Testis (tissue), 3 donors: Measurements from ENCODE around the gene ALDOB. TPM values are rescaled to one million over a fixed set of nuclear protein-coding genes. Genes with fewer than 3 reads are reported as not detected.

Experiments used
- DNase-seq: peaks from one replicate; pipeline ENCODE4 v3.0.0-alpha.2; 2019
- H3K27ac ChIP-seq, 2 donors: fragments of 200-600 bp; sonication (generic); one replicate each; pipeline ENCODE4 v1.5.1; 2019
- H3K27me3 ChIP-seq: fragments of 200-600 bp; sonication (generic); one replicate; pipeline ENCODE4 v1.5.1; 2019
- H3K36me3 ChIP-seq: fragments of 200-600 bp; sonication (generic); one replicate; pipeline ENCODE4 v1.5.1; 2017; ENCODE audit warnings: low read depth; ENCODE audit errors: missing control alignments
- H3K4me1 ChIP-seq: fragments of 200-600 bp; sonication (generic); one replicate; pipeline ENCODE4 v1.5.1; 2019
- H3K4me3 ChIP-seq, 2 donors: fragments of 200-600 bp; sonication (generic); one replicate each; pipeline ENCODE4 v1.5.1; 2017 to 2019
- H3K9me3 ChIP-seq: fragments of 200-600 bp; sonication (generic); one replicate; pipeline ENCODE4 v1.5.1; 2017
- CTCF ChIP-seq, 3 experiments: fragments of 450-650 bp in 2 of 3; fragments of 200-600 bp in 1 of 3; sonication (generic) in 1 of 3; IDR thresholded peaks; one replicate each; pipeline ENCODE4 v1.5.1; 2016 to 2019; ENCODE audit warnings: antibody characterized with exemption in 3 of 3, mild to moderate bottlenecking in 2 of 3, moderate library complexity in 1 of 3
- POLR2A ChIP-seq: fragments of 450-650 bp; IDR thresholded peaks from one replicate; pipeline ENCODE4 v1.6.1; 2017; ENCODE audit warnings: antibody characterized with exemption, mild to moderate bottlenecking, moderate library complexity
- WGBS, 2 donors: methylation state at CpG; one replicate each; pipeline ENCODE4 v1.1.5; 2018; 5-methylcytosine and 5-hydroxymethylcytosine counted together
- intact Hi-C: fragments of 100-400 bp; cut with DNase I; formaldehyde crosslinking; loops from one replicate; pipeline ENCODE4 v1.15.1; 2023; ENCODE audit warnings: low total_unique reads
- polyA plus RNA-seq: library from polyadenylated mRNA; stranded (reverse); fragments of 350-450 nt; fragmentation: Illumina TruSeq; extraction: RNeasy Lipid Tissue Mini Kit (QIAGEN cat#74804); gene quantifications from one replicate; pipeline ENCODE4 v1.2.3, GENCODE V29; 2014; ENCODE audit warnings: low read depth, low replicate concordance; ENCODE audit not compliant: insufficient read depth
- total RNA-seq, 2 donors: library from RNA; depleted of rRNA; stranded (reverse); fragments of >200 nt; gene quantifications; one replicate each; pipeline ENCODE4 v1.2.3, GENCODE V29; 2016

The ALDOB gene
- total and polyA plus RNA-seq, 3 donors from 2014 or later, result 0.79 to 1.9 TPM; not detected in 1

- intact Hi-C loops, result loop anchor here (5.0 kb wide), 1 partner anchor 129 kb away; the partner anchor contains the start of gene RNF20
These were observed 31.9 kb downstream of the ALDOB start for GRCh38 chr9:101403516-101404285.

GRCh38 chr9:101400120-101400519 lies 35.5 kb downstream of the ALDOB start:
- TF ChIP-seq CTCF (IDR thresholded peaks at IDR 0.05) (no peak), POLR2A (no peak)
- Histone ChIP-seq H3K27me3 (no peaks in the 10 kb centered on the region), H3K4me1 (peaks cover 13% of the 10 kb centered on the region), H3K9me3 (no peaks in the 10 kb centered on the region), H3K36me3 (peaks cover 4% of the 10 kb centered on the region), H3K27ac (peak overlapping the region; percentile 94 to 95), H3K4me3 (peak overlapping the region; percentile 78)
- intact Hi-C loops, result loop anchor here (5.0 kb wide), 1 partner anchor 132 kb away; the partner anchor contains the start of gene RNF20
- 4 to 7% methylated on average over 5 of the region's 5 CpGs for WGBS, 2 donors
- DNase-seq, result peak; percentile 84

More at GRCh38 chr9:101403516-101404285, 31.9 kb downstream of the ALDOB start:
- H3K27me3 ChIP-seq, result no peaks in the 10 kb centered on the region
- no peaks in the 10 kb centered on the region for H3K9me3 ChIP-seq
- H3K4me3 ChIP-seq, result no peak overlapping the region
- 91% methylated on average over 9 of the region's 9 CpGs for WGBS, 2 donors
- peaks cover 4% of the 10 kb centered on the region for H3K36me3 ChIP-seq
- no peak overlapping the region for H3K27ac ChIP-seq
- DNase-seq, result no peak
- TF ChIP-seq POLR2A, result no peak
- no peak for TF ChIP-seq CTCF (IDR thresholded peaks at IDR 0.05)
- peaks cover 9% of the 10 kb centered on the region for H3K4me1 ChIP-seq

- 0% methylated on average over 2 of the region's 2 CpGs for WGBS, 2 donors
- Histone ChIP-seq H3K27me3 (no peaks in the 10 kb centered on the region), H3K9me3 (no peaks in the 10 kb centered on the region), H3K4me3 (peak overlapping the region; percentile 78), H3K36me3 (peaks cover 4% of the 10 kb centered on the region), H3K27ac (peak overlapping the region; percentile 94 to 95), H3K4me1 (peaks cover 13% of the 10 kb centered on the region)
- TF ChIP-seq POLR2A (no peak), CTCF (IDR thresholded peaks at IDR 0.05) (no peak)
- no peak for DNase-seq
- intact Hi-C loops, result no loop called here
These were observed 36.0 kb downstream of the ALDOB start for GRCh38 chr9:101399643-101399970.

- Histone ChIP-seq H3K4me1 (peaks cover 13% of the 10 kb centered on the region), H3K9me3 (no peaks in the 10 kb centered on the region), H3K27me3 (no peaks in the 10 kb centered on the region), H3K27ac (peak overlapping the region; percentile 94 to 95), H3K4me3 (peak overlapping the region; percentile 78), H3K36me3 (peaks cover 4% of the 10 kb centered on the region)
- intact Hi-C loops, result no loop called here
- TF ChIP-seq CTCF (IDR thresholded peaks at IDR 0.05), result no peak
- TF ChIP-seq POLR2A, result no peak
- DNase-seq, result peak; percentile 55
- 1 to 2% methylated on average over 16 to 27 of the region's 28 CpGs for WGBS, 2 donors
These were observed 36.5 kb downstream of the ALDOB start for GRCh38 chr9:101398930-101399642.
